IMR-90 (cell line): Measurements from ENCODE around the gene SHISA3. TPM values are rescaled to one million over a fixed set of nuclear protein-coding genes. Genes with fewer than 3 reads are reported as not detected.

ENCODE experiments used
- ATAC-seq: fragments of 200-7000 bp; cut with Tn5 transposase; 2 replicates; pipeline ENCODE4 v1.9.1; 2020; ENCODE audit warnings: low read depth, mild to moderate bottlenecking, moderate library complexity
- BruUV-seq: library from RNA; stranded (reverse); fragments of 400-500 nt; replicated peaks from 2 replicates; lab custom pipeline; 2021; lab: Mats Ljungman, UMichigan
- CTCF ChIA-PET: fragments of 300-600 bp; formaldehyde crosslinking; extraction: SDS; loops from one replicate; lab custom pipeline; 2021; ENCODE audit warnings: antibody characterized with exemption; lab: Yijun Ruan, JAX
- POLR2A ChIA-PET: fragments of 300-600 bp; sonication (Branson Sonifier 250); formaldehyde crosslinking; loops from one replicate; lab custom pipeline; 2022; ENCODE audit warnings: antibody characterized with exemption; ENCODE audit not compliant: unreplicated experiment; lab: Charles Lee
- DNase-seq: peaks from one replicate; pipeline ENCODE4 v3.0.0; 2013
- H2AFZ ChIP-seq: replicated peaks from 2 replicates; pipeline ENCODE3; 2013; ENCODE audit warnings: low read length, mild to moderate bottlenecking; ENCODE audit not compliant: poor library complexity
- H2AK5ac ChIP-seq: 2 replicates; pipeline ENCODE4 v1.6.1; 2013; ENCODE audit warnings: low read depth, low read length, inconsistent platforms
- H2AK9ac ChIP-seq: replicated peaks from 2 replicates; pipeline ENCODE3; 2013; ENCODE audit warnings: mild to moderate bottlenecking, low read depth, low read length, moderate library complexity; ENCODE audit not compliant: poor library complexity
- H2BK120ac ChIP-seq: 2 replicates; pipeline ENCODE4 v1.6.1; 2013; ENCODE audit warnings: low read depth, low read length, inconsistent platforms
- H2BK15ac ChIP-seq: 3 replicates; pipeline ENCODE4 v1.6.1; 2013; ENCODE audit warnings: low read depth, low read length, inconsistent platforms
- H2BK20ac ChIP-seq: 2 replicates; pipeline ENCODE4 v1.6.1; 2013; ENCODE audit warnings: low read depth, mild to moderate bottlenecking, inconsistent platforms, low read length, moderate library complexity
- H2BK5ac ChIP-seq: 2 replicates; pipeline ENCODE4 v1.6.1; 2013; ENCODE audit warnings: mild to moderate bottlenecking, low read depth, low read length, inconsistent platforms; ENCODE audit not compliant: poor library complexity, severe bottlenecking
- H3K14ac ChIP-seq: replicated peaks from 2 replicates; pipeline ENCODE4 v1.6.1; 2013; ENCODE audit warnings: low read depth, low read length, inconsistent platforms
- H3K18ac ChIP-seq: 2 replicates; pipeline ENCODE4 v1.6.1; 2013; ENCODE audit warnings: low read depth, low read length, control low read depth
- H3K23ac ChIP-seq: 2 replicates; pipeline ENCODE4 v1.6.1; 2013; ENCODE audit warnings: low read depth, low read length, inconsistent platforms
- H3K27ac ChIP-seq: 2 replicates; pipeline ENCODE4 v1.5.1; 2013; ENCODE audit warnings: mild to moderate bottlenecking, control low read depth, low read length; ENCODE audit not compliant: insufficient read depth
- H3K27me3 ChIP-seq: 2 replicates; pipeline ENCODE4 v1.6.1; 2013; ENCODE audit warnings: low read length; ENCODE audit not compliant: control insufficient read depth, insufficient read depth
- H3K36me3 ChIP-seq: 2 replicates; pipeline ENCODE4 v1.6.1; 2013; ENCODE audit warnings: low read length, mixed read lengths; ENCODE audit not compliant: control insufficient read depth, insufficient read depth
- H3K4ac ChIP-seq: 2 replicates; pipeline ENCODE4 v1.6.1; 2013; ENCODE audit warnings: low read depth, low read length, inconsistent platforms
- H3K4me1 ChIP-seq: 2 replicates; pipeline ENCODE4 v1.6.1; 2013; ENCODE audit warnings: low read length, mixed read lengths; ENCODE audit not compliant: control insufficient read depth, insufficient read depth
- H3K4me2 ChIP-seq: 2 replicates; pipeline ENCODE4 v1.6.1; 2013; ENCODE audit warnings: low read depth, mild to moderate bottlenecking, control low read depth, low read length, moderate library complexity
- H3K4me3 ChIP-seq: 2 replicates; pipeline ENCODE4 v1.5.1; 2013; ENCODE audit warnings: low read depth, mild to moderate bottlenecking, control low read depth, low read length, moderate library complexity; ENCODE audit not compliant: insufficient read depth
- H3K56ac ChIP-seq: 2 replicates; pipeline ENCODE4 v1.6.1; 2013; ENCODE audit warnings: low read length, inconsistent platforms; ENCODE audit not compliant: insufficient read depth; ENCODE audit errors: extremely low read depth
- H3K79me1 ChIP-seq, 2 experiments: 2 replicates each; pipeline ENCODE4 v1.6.1; 2013; ENCODE audit warnings: low read length in 2 of 2, inconsistent platforms in 1 of 2, low read depth in 1 of 2
- H3K9ac ChIP-seq: 2 replicates; pipeline ENCODE4 v1.6.1; 2013; ENCODE audit warnings: low read depth, low read length, control low read depth
- H3K9me1 ChIP-seq: 2 replicates; pipeline ENCODE4 v1.6.1; 2013; ENCODE audit warnings: low read length, inconsistent platforms; ENCODE audit not compliant: insufficient read depth
- H3K9me3 ChIP-seq: 2 replicates; pipeline ENCODE4 v1.6.1; 2013; ENCODE audit warnings: low read length; ENCODE audit not compliant: control insufficient read depth, insufficient read depth
- H4K20me1 ChIP-seq: 2 replicates; pipeline ENCODE4 v1.6.1; 2013; ENCODE audit warnings: low read length, inconsistent platforms; ENCODE audit not compliant: insufficient read depth
- H4K5ac ChIP-seq: 2 replicates; pipeline ENCODE4 v1.6.1; 2013; ENCODE audit warnings: mild to moderate bottlenecking, low read depth, low read length, control low read depth
- H4K8ac ChIP-seq, 2 experiments: 2 replicates each; pipeline ENCODE4 v1.6.1; 2013; ENCODE audit warnings: low read depth in 2 of 2, low read length in 2 of 2, control low read depth in 1 of 2, inconsistent platforms in 1 of 2
- H4K91ac ChIP-seq: 2 replicates; pipeline ENCODE4 v1.6.1; 2013; ENCODE audit warnings: low read depth, low read length, inconsistent platforms; ENCODE audit not compliant: insufficient read depth
- BHLHE40 ChIP-seq: fragments of 150-350 bp; IDR thresholded peaks from 2 replicates; pipeline ENCODE4 v1.6.1; 2016; ENCODE audit warnings: mild to moderate bottlenecking, low read depth, low read length
- FOS ChIP-seq: fragments of 150-350 bp; IDR thresholded peaks from 2 replicates; pipeline ENCODE4 v1.6.1; 2016; ENCODE audit warnings: low read depth, low read length
- MAFK ChIP-seq: IDR thresholded peaks from 2 replicates; pipeline ENCODE4 v1.6.1; 2012; ENCODE audit warnings: low read depth, low read length, improper control_type of control experiment
- MXI1 ChIP-seq: IDR thresholded peaks from 2 replicates; pipeline ENCODE4 v1.6.1; 2012; ENCODE audit warnings: low read depth, mild to moderate bottlenecking, low read length, moderate library complexity, borderline replicate concordance
- NFE2L2 ChIP-seq: fragments of 150-350 bp; IDR thresholded peaks from 2 replicates; pipeline ENCODE4 v1.6.1; 2016; ENCODE audit warnings: low read depth, mild to moderate bottlenecking, low read length
- POLR2A ChIP-seq: IDR thresholded peaks from 2 replicates; pipeline ENCODE4 v1.6.1; 2012; ENCODE audit warnings: mild to moderate bottlenecking, low read depth, low read length
- RAD21 ChIP-seq: IDR thresholded peaks from 2 replicates; pipeline ENCODE4 v1.6.1; 2012; ENCODE audit warnings: low read length, improper control_type of control experiment
- RCOR1 ChIP-seq: IDR thresholded peaks from 2 replicates; pipeline ENCODE4 v1.6.1; 2012; ENCODE audit warnings: mild to moderate bottlenecking, low read length, improper control_type of control experiment; ENCODE audit not compliant: insufficient replicate concordance
- RFX5 ChIP-seq: IDR thresholded peaks from 2 replicates; pipeline ENCODE4 v1.8.0; 2012; ENCODE audit warnings: low read depth, mild to moderate bottlenecking, low read length, moderate library complexity
- SMC3 ChIP-seq: fragments of 150-350 bp; IDR thresholded peaks from 2 replicates; pipeline ENCODE4 v1.6.1; 2016; ENCODE audit warnings: low read depth, mild to moderate bottlenecking, antibody characterized with exemption, low read length, moderate library complexity
- WGBS, 2 experiments: methylation state at CpG; one replicate each; pipeline versions ENCODE4 v1.1.5 to v1.1.7; 2013; ENCODE audit warnings: missing lambda C conversion rate in 2 of 2; ENCODE audit not compliant: insufficient read length in 1 of 2; ENCODE audit errors: extremely low coverage in 2 of 2; 5-methylcytosine and 5-hydroxymethylcytosine counted together
- dilution Hi-C: fragments of 300-500 bp; cut with HindIII; formaldehyde crosslinking; loops from one replicate; pipeline ENCODE4 v1.14.3; 2018; ENCODE audit warnings: low sequenced_read_pairs; ENCODE audit not compliant: unreplicated experiment
- in situ Hi-C: fragments of 300-500 bp; cut with MboI; formaldehyde crosslinking; loops from 3 replicates; pipeline ENCODE4 v1.14.3; 2019; ENCODE audit warnings: low sequenced_read_pairs, inconsistent platforms, mixed read lengths
- intact Hi-C: fragments of 100-400 bp; cut with micrococcal nuclease; formaldehyde crosslinking; loops from 2 replicates; pipeline ENCODE4 v1.10.0; 2022
- polyA plus RNA-seq, 3 experiments: library from polyadenylated mRNA; depleted of rRNA; stranded (reverse); fragments of >200 nt; gene quantifications; 2 replicates each; pipeline ENCODE4 v1.2.3, GENCODE V29; 2012; ENCODE audit warnings: low replicate concordance in 1 of 3
- total RNA-seq: library from RNA; depleted of rRNA; stranded (reverse); fragments of >200 nt; gene quantifications from 2 replicates; pipeline ENCODE4 v1.2.3, GENCODE V29; 2012
- TF ChIP-seq, protein P1 (sequence below): fragments of 150-350 bp; IDR thresholded peaks from 2 replicates; pipeline ENCODE4 v1.6.1; 2016; ENCODE audit warnings: low read depth, mild to moderate bottlenecking, low read length, moderate library complexity, borderline replicate concordance
- TF ChIP-seq, protein P2 (sequence below): conservative IDR thresholded peaks from 2 replicates; pipeline ENCODE4 v1.5.1; 2012; ENCODE audit warnings: mild to moderate bottlenecking, low read depth, low read length, improper control_type of control experiment

The SHISA3 gene
- total and polyA plus RNA-seq, 2 of the 4 experiments (the other 2 are of a cell fraction), result 0.18 to 0.77 TPM

DNA sequence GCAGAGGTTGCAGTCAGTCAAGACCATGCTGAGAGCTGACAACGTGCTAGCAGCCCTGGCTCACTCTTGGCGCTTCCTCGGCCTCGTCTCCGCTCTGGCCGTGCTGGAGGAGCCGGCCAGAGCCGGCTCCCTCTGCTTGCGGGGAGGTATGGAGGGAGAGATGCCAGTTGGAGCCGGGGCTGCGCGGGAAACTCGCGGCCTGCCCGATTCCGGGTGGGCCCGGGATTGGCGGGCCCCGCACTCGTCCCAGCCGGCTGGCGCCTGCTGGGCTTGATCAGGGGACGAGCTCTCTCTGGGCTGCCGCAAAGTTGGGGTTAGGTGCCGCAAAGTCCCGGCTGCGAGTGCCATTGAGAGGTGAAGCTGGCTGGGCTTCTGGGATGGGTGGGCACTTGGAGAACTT, 27.8 kb upstream of the SHISA3 start:
- Histone ChIP-seq H3K56ac (no peak overlapping the region), H3K23ac (no peak overlapping the region), H3K36me3 (no peaks in the 10 kb centered on the region), H2AK5ac (no peak overlapping the region), H2AFZ (no peak overlapping the region), H3K4me1 (peaks cover 2% of the 10 kb centered on the region; the same call in 1 of the 2 replicates), H4K91ac (no peak overlapping the region), H3K9me3 (0 out of 2 replicates have a peak, but pooled peaks cover 2% of the 10 kb centered on the region), H4K5ac (no peak overlapping the region), H2BK20ac (no peak overlapping the region), H3K9me1 (no peaks in the 10 kb centered on the region), H3K4me3 (no peak overlapping the region), H3K27me3 (no peaks in the 10 kb centered on the region), H4K8ac (no peak overlapping the region), H2BK15ac (no peak overlapping the region), H3K14ac (no peak overlapping the region), H3K4me2 (no peak overlapping the region), H2BK120ac (no peak overlapping the region), H3K79me1 (no peaks in the 10 kb centered on the region), H3K4ac (no peak overlapping the region), H2BK5ac (no peak overlapping the region), H3K27ac (no peak overlapping the region), H4K20me1 (no peaks in the 10 kb centered on the region), H3K9ac (no peak overlapping the region), H2AK9ac (no peak overlapping the region), H3K18ac (no peak overlapping the region; the same call in 1 of the 2 replicates)
- intact Hi-C loops (no loop called here), in situ Hi-C loops (loop anchor here (5.0 kb wide), 1 partner anchor 148 kb away; no protein-coding TSS in a partner anchor), dilution Hi-C loops (no loop called here)
- DNase-seq, result no peak
- POLR2A ChIA-PET, result no interaction called here
- BruUV-seq, result no TSS peak
- CTCF ChIA-PET, result interaction anchor here (3.8 kb wide), 1 partner anchor 150 kb away, joined by 46 read pairs; no protein-coding TSS in a partner anchor
- ATAC-seq, result no peak
- WGBS, 2 experiments, result 70% methylated on average over 2 of the region's 27 CpGs; no CpG with 5 or more reads in 1 of the 2 experiments
- TF ChIP-seq MXI1 (no peak), POLR2A (no peak), RCOR1 (no peak), BHLHE40 (no peak), RAD21 (no peak), RFX5 (no peak), MAFK (no peak), FOS (no peak), NFE2L2 (no peak), SMC3 (no peak)
- TF ChIP-seq, protein P1, sequence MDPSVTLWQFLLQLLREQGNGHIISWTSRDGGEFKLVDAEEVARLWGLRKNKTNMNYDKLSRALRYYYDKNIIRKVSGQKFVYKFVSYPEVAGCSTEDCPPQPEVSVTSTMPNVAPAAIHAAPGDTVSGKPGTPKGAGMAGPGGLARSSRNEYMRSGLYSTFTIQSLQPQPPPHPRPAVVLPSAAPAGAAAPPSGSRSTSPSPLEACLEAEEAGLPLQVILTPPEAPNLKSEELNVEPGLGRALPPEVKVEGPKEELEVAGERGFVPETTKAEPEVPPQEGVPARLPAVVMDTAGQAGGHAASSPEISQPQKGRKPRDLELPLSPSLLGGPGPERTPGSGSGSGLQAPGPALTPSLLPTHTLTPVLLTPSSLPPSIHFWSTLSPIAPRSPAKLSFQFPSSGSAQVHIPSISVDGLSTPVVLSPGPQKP, result no peak
- TF ChIP-seq, protein P2, sequence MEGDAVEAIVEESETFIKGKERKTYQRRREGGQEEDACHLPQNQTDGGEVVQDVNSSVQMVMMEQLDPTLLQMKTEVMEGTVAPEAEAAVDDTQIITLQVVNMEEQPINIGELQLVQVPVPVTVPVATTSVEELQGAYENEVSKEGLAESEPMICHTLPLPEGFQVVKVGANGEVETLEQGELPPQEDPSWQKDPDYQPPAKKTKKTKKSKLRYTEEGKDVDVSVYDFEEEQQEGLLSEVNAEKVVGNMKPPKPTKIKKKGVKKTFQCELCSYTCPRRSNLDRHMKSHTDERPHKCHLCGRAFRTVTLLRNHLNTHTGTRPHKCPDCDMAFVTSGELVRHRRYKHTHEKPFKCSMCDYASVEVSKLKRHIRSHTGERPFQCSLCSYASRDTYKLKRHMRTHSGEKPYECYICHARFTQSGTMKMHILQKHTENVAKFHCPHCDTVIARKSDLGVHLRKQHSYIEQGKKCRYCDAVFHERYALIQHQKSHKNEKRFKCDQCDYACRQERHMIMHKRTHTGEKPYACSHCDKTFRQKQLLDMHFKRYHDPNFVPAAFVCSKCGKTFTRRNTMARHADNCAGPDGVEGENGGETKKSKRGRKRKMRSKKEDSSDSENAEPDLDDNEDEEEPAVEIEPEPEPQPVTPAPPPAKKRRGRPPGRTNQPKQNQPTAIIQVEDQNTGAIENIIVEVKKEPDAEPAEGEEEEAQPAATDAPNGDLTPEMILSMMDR, result no peak
